ENCODE results near the gene ADA. TPM values are rescaled to one million over a fixed set of nuclear protein-coding genes. Genes with fewer than 3 reads are reported as not detected.

ADA gene
- total and polyA plus RNA-seq, 9 of the 15 experiments (the other 6 are each of a cell fraction or from before 2014, with no cell fraction given), result 2.4 to 26.1 (median 5.3) TPM

DNA sequence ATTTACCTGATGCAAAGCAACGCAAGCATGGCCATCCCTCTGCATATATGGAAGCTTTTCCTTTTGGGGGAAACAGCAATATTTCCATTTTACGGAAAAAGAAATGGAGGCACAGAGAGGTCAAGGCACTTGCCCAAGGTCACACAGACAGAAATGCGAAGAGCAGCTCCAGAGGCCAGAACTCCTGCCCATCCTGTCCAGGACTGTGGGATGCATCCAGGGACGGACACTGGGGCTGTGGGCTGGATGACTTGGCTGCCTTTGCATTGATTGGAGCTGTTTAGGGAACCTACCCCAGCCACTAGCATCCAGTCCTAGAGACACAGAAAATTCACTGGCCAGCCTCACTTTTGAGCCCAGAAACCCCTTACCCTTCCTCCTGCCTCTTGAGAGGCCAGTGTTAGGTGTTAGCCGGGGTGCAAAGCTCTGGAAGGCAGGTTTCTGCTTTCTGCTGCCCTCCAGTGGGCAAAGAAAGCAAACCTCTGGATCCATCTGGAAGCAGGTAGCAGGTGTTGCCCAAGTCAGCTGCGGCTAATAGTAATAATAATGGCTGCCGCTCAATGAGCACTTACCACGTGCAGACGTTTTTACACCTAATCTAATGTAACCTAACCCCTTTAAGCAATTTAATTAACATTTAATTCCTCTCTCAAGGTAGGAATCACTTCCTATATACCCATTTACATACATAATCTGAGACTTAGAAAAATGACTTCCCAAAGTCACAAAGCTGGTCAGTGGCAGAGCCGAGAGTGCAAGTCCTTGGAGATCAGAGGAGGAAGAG is 32.0 kb upstream of the ADA start (continued):
- TF ChIP-seq BRCA1 (IDR thresholded peaks at IDR 0.05) (no peak), BRCA1 (CRISPR knock-in tag; IDR thresholded peaks at IDR 0.05) (no peak), GABPB1 (CRISPR knock-in tag; IDR thresholded peaks at IDR 0.05) (no peak; the same call in 1 of the 2 replicates), ZC3H8 (IDR thresholded peaks at IDR 0.05) (no peak), ZNF347 (CRISPR knock-in tag; IDR thresholded peaks at IDR 0.05; ENCODE audit: low read depth) (no peak), ZNF408 (CRISPR knock-in tag; IDR thresholded peaks at IDR 0.05; ENCODE audit: low read depth) (no peak), SMAD1 (IDR thresholded peaks at IDR 0.05; ENCODE audit: low read depth, low read length, partially characterized antibody) (no peak), MBD2 (IDR thresholded peaks at IDR 0.05; ENCODE audit: borderline replicate concordance, low read depth) (no peak), MGA (IDR thresholded peaks at IDR 0.05) (no peak), THAP7 (CRISPR knock-in tag; IDR thresholded peaks at IDR 0.05) (no peak), RAD21 (CRISPR knock-in tag; conservative IDR thresholded peaks at IDR 0.05 in 1 of 2, IDR thresholded peaks at IDR 0.05 in 1 of 2) (peak; percentile 46 to 78), HES1 (IDR thresholded peaks at IDR 0.05; ENCODE audit: low read depth) (no peak), TCF7L2 (IDR thresholded peaks at IDR 0.05; ENCODE audit: low read depth, low read length) (no peak), ZNF699 (CRISPR knock-in tag; IDR thresholded peaks at IDR 0.05; ENCODE audit: insufficient replicate concordance) (no peak), PML (IDR thresholded peaks at IDR 0.05; ENCODE audit: low read length) (no peak), U2AF2 (optimal IDR thresholded peaks at IDR 0.05; ENCODE audit: low read depth, low read length) (no peak)
